Psoas muscle (tissue), 8 donors: ENCODE results near the gene CCT7. TPM values are rescaled to one million over a fixed set of nuclear protein-coding genes. Genes with fewer than 3 reads are reported as not detected.

Experiments
- ATAC-seq, 4 donors: fragments of 200-7000 bp; cut with Tn5 transposase; one replicate each; pipeline ENCODE4 v1.9.1; 2020; ENCODE audit warnings: moderate library complexity in 3 of 4, mild to moderate bottlenecking in 2 of 4
- DNase-seq, 2 donors: peaks; one replicate each; pipeline ENCODE4 v3.0.0-alpha.2; 2020
- H3K27ac ChIP-seq: fragments of 200-600 bp; one replicate; pipeline ENCODE4 v1.8.0; 2022
- H3K27me3 ChIP-seq, 3 donors: fragments of 200-600 bp in 1 of 3; one replicate each; pipeline versions ENCODE4 v1.6.1 to v1.8.0; 2013 to 2022; ENCODE audit warnings: low read length in 2 of 3, mild to moderate bottlenecking in 2 of 3, moderate library complexity in 1 of 3; ENCODE audit not compliant: insufficient read depth in 3 of 3
- H3K36me3 ChIP-seq, 2 donors: fragments of 200-600 bp in 1 of 2; one replicate each; pipeline versions ENCODE4 v1.6.1 to v1.8.0; 2013 to 2022; ENCODE audit warnings: low read depth in 1 of 2, mild to moderate bottlenecking in 1 of 2, moderate library complexity in 1 of 2; ENCODE audit not compliant: insufficient read depth in 1 of 2
- H3K4me1 ChIP-seq: fragments of 200-600 bp; one replicate; pipeline ENCODE4 v1.8.0; 2022
- H3K4me3 ChIP-seq: fragments of 200-600 bp; one replicate; pipeline ENCODE4 v1.8.0; 2022; ENCODE audit warnings: mild to moderate bottlenecking
- H3K9me3 ChIP-seq: fragments of 200-600 bp; one replicate; pipeline ENCODE4 v1.8.0; 2022
- CTCF ChIP-seq: fragments of 200-600 bp; IDR thresholded peaks from one replicate; pipeline ENCODE4 v1.8.0; 2022; ENCODE audit warnings: antibody characterized with exemption
- WGBS, 3 donors: extraction: QIAGEN DNeasy Blood & Tissue Kit; methylation state at CpG; one replicate each; pipeline versions ENCODE4 v1.1.6 to v1.1.7; 2013; 5-methylcytosine and 5-hydroxymethylcytosine counted together
- intact Hi-C, 2 donors: fragments of 100-400 bp; cut with DNase I; formaldehyde crosslinking; loops; one replicate each; pipeline versions ENCODE4 v1.11.0 to v1.14.2; 2022
- polyA plus RNA-seq, 3 donors: library from polyadenylated mRNA; stranded (reverse); fragments of 200-250 nt; gene quantifications; one replicate each; pipeline ENCODE4 v1.2.3, GENCODE V29; 2013
- total RNA-seq, 4 donors: library from RNA; stranded (reverse); fragmentation: NEBNext Ultra II Directional in 2 of 4; extraction: Animal tissue kit (Norgen Biotek cat#: 25700) in 2 of 4; gene quantifications; one replicate each; pipeline versions ENCODE4 v1.2.1 to v1.2.4, GENCODE V29; 2021 to 2023
- donor health status: healthy with polysubstance abuse.
- donor health status: DM: no; HTN: no; CAD: no; lungs with moderate emphysema.
- donor health status: Bipolar disorder and iron deficiency.
- donor health status: healthy.
- donor health status: DM: yes; HTN: yes; CAD: no.
- donor health status: DM: no; HTN: no; CAD: no.
- donor health status: DM: no; HTN: no; CAD: no.
- donor health status: DM: yes; HTN: yes; CAD: no.

CCT7 gene
- total and polyA plus RNA-seq, 7 donors: 249 to 316 (median 275) TPM

- H3K4me1 ChIP-seq: peaks cover 3% of the 10 kb centered on the region
- peaks cover 0 to 90% (median 19%) of the 10 kb centered on the region in 3 donors for H3K27me3 ChIP-seq
- DNase-seq: no peak
- no peaks in the 10 kb centered on the region for H3K9me3 ChIP-seq
- TF ChIP-seq CTCF: no peak
- H3K4me3 ChIP-seq: peak within 1 kb of the TSS; percentile 50
- no peaks in the 10 kb centered on the region for H3K36me3 ChIP-seq
- H3K27ac ChIP-seq: no peak within 1 kb of the TSS
- peak in 3 of 4 donors; percentile 32 to 49 (median 46) for ATAC-seq
- intact Hi-C loops: no loop called here
- WGBS, 3 donors: 1 to 2% (median 2%) methylated on average over 70 to 87 of the region's 87 CpGs
Measured at GRCh38 chr2:73202156-73203054, 31.7 kb upstream of the CCT7 start, which contains the start of gene NOTO. NOTO (plus strand) TSS chr2:73202574; CDS start chr2:73202667, 93 bp downstream.

GRCh38 chr2:73203055-73203681 lies 30.9 kb upstream of the CCT7 start:
- Histone ChIP-seq H3K27me3 (peaks cover 0 to 82% (median 19%) of the 10 kb centered on the region in 3 donors), H3K36me3 (no peaks in the 10 kb centered on the region)
- peak in 3 of 4 donors; percentile 30 for ATAC-seq

GRCh38 chr2:73205611-73206010 lies 28.5 kb upstream of the CCT7 start:
- Histone ChIP-seq H3K36me3 (no peaks in the 10 kb centered on the region), H3K4me1 (peaks cover 3% of the 10 kb centered on the region), H3K9me3 (no peaks in the 10 kb centered on the region), H3K27me3 (peaks cover 0 to 60% (median 19%) of the 10 kb centered on the region in 3 donors), H3K4me3 (no peak overlapping the region), H3K27ac (no peak overlapping the region)
- intact Hi-C loops: no loop called here
- no peak for TF ChIP-seq CTCF
- DNase-seq (no peak), ATAC-seq (no peak)
- 86 to 87% (median 87%) methylated on average over 6 of the region's 6 CpGs for WGBS, 3 donors

More at GRCh38 chr2:73203055-73203681, 30.9 kb upstream of the CCT7 start:
- Histone ChIP-seq H3K27ac (no peak overlapping the region), H3K4me3 (peak overlapping the region; percentile 50), H3K9me3 (no peaks in the 10 kb centered on the region), H3K4me1 (peaks cover 3% of the 10 kb centered on the region)
- intact Hi-C loops: no loop called here
- DNase-seq: no peak
- 3 to 4% (median 4%) methylated on average over 43 to 44 of the region's 44 CpGs for WGBS, 3 donors
- TF ChIP-seq CTCF: no peak

- H3K4me1 ChIP-seq: peaks cover 8% of the 10 kb centered on the region
- H3K27ac ChIP-seq: no peak overlapping the region
- H3K4me3 ChIP-seq: no peak overlapping the region
- no peaks in the 10 kb centered on the region for H3K36me3 ChIP-seq
- ATAC-seq (no peak), DNase-seq (no peak)
- peaks cover 0 to 34% (median 9%) of the 10 kb centered on the region in 3 donors for H3K27me3 ChIP-seq
- WGBS, 3 donors: 71 to 83% (median 75%) methylated on average over 3 of the region's 3 CpGs
- H3K9me3 ChIP-seq: no peaks in the 10 kb centered on the region
- no peak for TF ChIP-seq CTCF
- intact Hi-C loops: no loop called here
Measured at GRCh38 chr2:73208258-73208657, 25.9 kb upstream of the CCT7 start.
